Esophagus muscularis mucosa (tissue), 3 donors: ENCODE results near the gene KCNG4.

Experiments
- POLR2A ChIP-seq: fragments of 450-650 bp; IDR thresholded peaks from one replicate; pipeline ENCODE4 v1.6.1; 2017; ENCODE audit warnings: antibody characterized with exemption, moderate library complexity, mild to moderate bottlenecking, low read depth
- TF ChIP-seq, protein P1 (sequence below), 3 experiments: fragments of 200-600 bp in 2 of 3; fragments of 450-650 bp in 1 of 3; sonication (generic) in 2 of 3; IDR thresholded peaks; one replicate each; pipeline ENCODE4 v1.5.1; 2017 to 2019; ENCODE audit warnings: antibody characterized with exemption in 3 of 3, mild to moderate bottlenecking in 2 of 3, moderate library complexity in 1 of 3

DNA sequence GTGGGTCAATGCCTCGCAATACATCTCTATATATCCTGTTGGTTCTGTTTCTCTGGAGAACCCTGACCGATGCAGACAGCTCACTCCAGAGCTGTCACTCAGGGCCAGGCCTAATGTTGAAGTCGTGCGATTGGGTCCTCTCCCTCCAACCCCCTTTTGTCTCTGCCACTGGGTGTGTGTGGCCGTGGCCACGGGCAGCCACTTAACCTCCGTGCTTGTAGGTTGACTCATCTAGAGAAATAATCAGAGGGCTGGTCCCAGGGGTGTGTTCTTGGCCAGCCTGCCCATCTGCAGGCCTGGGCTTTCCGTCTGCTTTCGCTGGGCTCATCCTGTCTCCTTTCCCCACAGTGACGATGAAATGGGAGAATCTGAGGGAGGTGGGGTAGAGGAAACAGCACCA is 41.4 kb downstream of the KCNG4 start:
- no peak for TF ChIP-seq POLR2A
- TF ChIP-seq, protein P1, sequence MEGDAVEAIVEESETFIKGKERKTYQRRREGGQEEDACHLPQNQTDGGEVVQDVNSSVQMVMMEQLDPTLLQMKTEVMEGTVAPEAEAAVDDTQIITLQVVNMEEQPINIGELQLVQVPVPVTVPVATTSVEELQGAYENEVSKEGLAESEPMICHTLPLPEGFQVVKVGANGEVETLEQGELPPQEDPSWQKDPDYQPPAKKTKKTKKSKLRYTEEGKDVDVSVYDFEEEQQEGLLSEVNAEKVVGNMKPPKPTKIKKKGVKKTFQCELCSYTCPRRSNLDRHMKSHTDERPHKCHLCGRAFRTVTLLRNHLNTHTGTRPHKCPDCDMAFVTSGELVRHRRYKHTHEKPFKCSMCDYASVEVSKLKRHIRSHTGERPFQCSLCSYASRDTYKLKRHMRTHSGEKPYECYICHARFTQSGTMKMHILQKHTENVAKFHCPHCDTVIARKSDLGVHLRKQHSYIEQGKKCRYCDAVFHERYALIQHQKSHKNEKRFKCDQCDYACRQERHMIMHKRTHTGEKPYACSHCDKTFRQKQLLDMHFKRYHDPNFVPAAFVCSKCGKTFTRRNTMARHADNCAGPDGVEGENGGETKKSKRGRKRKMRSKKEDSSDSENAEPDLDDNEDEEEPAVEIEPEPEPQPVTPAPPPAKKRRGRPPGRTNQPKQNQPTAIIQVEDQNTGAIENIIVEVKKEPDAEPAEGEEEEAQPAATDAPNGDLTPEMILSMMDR (IDR thresholded peaks at IDR 0.05), result no peak
